ENCODE measurements around the gene NRXN3.

The NRXN3 gene

DNA sequence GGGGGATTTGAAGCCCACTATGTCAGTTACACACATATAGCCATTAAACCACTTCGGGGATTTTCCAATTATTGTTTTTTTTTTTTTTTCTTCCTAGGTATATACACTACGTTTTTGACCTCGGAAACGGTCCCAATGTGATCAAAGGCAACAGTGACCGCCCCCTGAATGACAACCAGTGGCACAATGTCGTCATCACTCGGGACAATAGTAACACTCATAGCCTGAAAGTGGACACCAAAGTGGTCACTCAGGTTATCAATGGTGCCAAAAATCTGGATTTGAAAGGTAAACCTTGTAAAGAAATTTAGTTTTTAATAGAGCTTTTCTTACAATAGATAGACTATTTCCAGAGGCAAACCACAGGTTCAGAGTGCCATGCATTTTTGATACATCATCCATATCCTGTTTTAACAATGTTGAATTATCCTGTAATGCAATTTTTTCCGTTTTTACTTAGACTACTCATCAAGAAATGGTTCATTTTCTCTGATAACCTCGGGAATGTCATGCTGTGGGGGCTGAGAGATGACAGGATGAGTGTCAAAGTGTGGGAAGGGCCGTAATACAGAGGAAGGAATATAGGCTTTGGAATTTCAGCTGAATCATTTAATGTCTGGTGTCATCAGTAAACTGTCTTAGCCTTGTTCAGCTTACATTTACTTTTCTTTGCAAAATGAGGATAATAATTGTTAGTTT is 797.1 kb downstream of the NRXN3 start:
- DNase-seq (ENCODE audit: low read depth), result no peak
- H3K4me3 ChIP-seq (ENCODE audit: low read depth, low read length), result no peak overlapping the region
- TF ChIP-seq, protein P1, sequence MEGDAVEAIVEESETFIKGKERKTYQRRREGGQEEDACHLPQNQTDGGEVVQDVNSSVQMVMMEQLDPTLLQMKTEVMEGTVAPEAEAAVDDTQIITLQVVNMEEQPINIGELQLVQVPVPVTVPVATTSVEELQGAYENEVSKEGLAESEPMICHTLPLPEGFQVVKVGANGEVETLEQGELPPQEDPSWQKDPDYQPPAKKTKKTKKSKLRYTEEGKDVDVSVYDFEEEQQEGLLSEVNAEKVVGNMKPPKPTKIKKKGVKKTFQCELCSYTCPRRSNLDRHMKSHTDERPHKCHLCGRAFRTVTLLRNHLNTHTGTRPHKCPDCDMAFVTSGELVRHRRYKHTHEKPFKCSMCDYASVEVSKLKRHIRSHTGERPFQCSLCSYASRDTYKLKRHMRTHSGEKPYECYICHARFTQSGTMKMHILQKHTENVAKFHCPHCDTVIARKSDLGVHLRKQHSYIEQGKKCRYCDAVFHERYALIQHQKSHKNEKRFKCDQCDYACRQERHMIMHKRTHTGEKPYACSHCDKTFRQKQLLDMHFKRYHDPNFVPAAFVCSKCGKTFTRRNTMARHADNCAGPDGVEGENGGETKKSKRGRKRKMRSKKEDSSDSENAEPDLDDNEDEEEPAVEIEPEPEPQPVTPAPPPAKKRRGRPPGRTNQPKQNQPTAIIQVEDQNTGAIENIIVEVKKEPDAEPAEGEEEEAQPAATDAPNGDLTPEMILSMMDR (IDR thresholded peaks at IDR 0.05; ENCODE audit: low read depth, low read length, missing control alignments), result no peak
- in situ Hi-C loops (cut with HindIII; ENCODE audit: low sequenced_read_pairs), result no loop called here

DNA sequence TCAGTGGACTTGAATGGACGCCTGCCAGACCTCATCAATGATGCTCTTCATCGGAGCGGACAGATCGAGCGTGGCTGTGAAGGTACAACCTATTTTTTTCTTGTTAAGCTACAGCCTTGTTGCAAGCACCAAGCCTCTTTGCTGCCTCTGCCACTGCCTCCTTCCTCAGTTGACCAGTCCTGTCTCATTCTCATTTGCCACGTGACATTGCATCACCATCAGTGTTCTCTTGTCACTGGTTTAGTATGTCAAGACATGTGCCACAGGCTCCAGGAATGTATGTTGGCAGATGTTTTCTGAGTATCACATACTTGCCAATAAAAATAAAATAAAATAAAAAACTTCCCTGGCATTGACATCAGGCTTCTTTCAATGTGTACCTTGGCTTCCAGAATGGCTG is 798.1 kb downstream of the NRXN3 start:
- in situ Hi-C loops (cut with HindIII; ENCODE audit: low sequenced_read_pairs), result no loop called here
- TF ChIP-seq, protein P1 (IDR thresholded peaks at IDR 0.05; ENCODE audit: low read depth, low read length, missing control alignments), result no peak

DNA sequence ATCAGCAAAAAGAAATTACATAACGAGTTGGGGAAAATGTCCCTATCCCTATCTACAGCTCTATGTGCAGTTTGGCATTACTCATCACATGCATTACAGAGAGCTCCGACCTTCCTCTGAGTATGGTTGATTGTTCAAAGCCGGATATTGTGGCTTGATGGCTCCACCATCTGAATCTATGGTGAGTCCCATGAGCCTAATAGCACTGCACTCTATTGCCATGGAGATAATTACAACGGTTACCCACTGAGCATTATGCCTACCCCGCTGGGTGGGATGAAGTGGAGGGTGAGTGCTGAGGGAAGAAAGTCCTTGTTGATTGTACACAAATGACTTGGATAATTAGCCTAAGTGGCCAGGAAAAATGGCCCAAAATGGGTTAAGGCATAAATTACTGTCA is 800.5 kb downstream of the NRXN3 start:
- DNase-seq (ENCODE audit: low read depth), result no peak
- in situ Hi-C loops (cut with HindIII; ENCODE audit: low sequenced_read_pairs), result no loop called here
- TF ChIP-seq, protein P1 (IDR thresholded peaks at IDR 0.05; ENCODE audit: low read depth, low read length, missing control alignments), result no peak
- H3K4me3 ChIP-seq (ENCODE audit: low read depth, low read length), result no peak overlapping the region

More for the DNA sequence above, 798.1 kb downstream of the NRXN3 start:
- no peak overlapping the region for H3K4me3 ChIP-seq (ENCODE audit: low read depth, low read length)
- DNase-seq (ENCODE audit: low read depth), result no peak

DNA sequence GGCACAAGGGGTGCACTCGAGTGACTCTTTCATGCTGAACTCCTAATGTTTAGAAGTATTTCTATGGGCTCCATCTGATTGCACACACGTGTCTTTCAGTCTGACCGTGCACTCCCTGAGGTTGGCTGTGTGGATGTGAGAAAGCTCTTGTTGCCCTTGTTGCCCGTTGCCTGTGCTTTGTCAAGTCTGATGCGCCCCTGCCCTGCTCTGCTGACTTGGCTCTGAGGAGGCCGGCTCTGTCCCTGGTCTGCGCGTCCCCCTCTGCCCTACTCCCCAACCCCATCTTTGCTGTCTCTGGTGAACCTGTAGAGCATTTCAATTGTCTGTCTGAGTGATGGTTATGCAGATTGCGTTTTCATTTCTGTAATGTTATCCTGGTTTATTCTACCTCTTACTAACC is 802.3 kb downstream of the NRXN3 start:
- in situ Hi-C loops (cut with HindIII; ENCODE audit: low sequenced_read_pairs), result no loop called here
- TF ChIP-seq, protein P1 (IDR thresholded peaks at IDR 0.05; ENCODE audit: low read depth, low read length, missing control alignments), result no peak
- DNase-seq (ENCODE audit: low read depth), result no peak
- no peak overlapping the region for H3K4me3 ChIP-seq (ENCODE audit: low read depth, low read length)

DNA sequence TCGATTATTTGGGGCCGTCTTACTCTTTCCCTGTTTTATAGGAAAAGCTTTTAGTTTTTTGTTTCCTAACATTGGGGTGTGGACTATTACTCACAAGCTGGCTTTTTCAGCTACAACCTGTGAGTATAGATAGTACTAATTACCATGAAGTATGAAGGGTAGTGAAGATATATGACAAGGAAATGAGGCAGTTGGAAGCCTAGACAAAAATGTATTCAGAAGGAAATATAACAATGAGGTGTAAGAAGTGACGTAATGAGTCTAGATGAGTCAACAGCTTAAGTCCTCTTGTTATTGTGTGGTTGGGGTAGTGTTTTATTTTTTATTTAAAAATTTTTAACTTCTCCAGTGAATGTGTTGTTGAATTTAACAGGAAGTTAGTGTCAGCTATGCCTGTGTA is 804.5 kb downstream of the NRXN3 start:
- DNase-seq (ENCODE audit: low read depth), result peak; percentile 44
- TF ChIP-seq, protein P1 (IDR thresholded peaks at IDR 0.05; ENCODE audit: low read depth, low read length, missing control alignments), result no peak
- in situ Hi-C loops (cut with HindIII; ENCODE audit: low sequenced_read_pairs), result loop anchor here (25.0 kb wide), 1 partner anchor 588 kb away; no protein-coding TSS in a partner anchor

DNA sequence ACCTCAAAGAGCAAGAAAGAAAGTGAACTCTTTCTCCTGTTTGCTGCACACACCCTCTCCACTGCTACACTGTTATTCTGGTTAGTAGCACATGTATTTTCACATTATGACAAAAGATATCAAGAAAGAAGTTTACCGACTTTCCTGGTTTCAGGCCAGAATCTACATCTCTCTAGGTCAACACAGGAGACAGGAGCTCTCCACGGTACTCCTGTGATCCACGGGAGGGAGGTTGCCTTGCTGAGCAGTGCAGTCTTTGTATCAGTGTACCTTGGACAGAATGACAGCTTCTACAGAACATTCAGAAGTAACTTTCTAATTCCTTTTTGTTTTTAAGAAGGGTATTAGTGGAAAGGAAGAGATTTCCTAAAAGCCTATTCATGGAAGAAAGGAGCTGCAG is 805.6 kb downstream of the NRXN3 start:
- no peak for DNase-seq (ENCODE audit: low read depth)
- TF ChIP-seq, protein P1 (IDR thresholded peaks at IDR 0.05; ENCODE audit: low read depth, low read length, missing control alignments), result no peak
- in situ Hi-C loops (cut with HindIII; ENCODE audit: low sequenced_read_pairs), result loop anchor here (25.0 kb wide), 1 partner anchor 587 kb away; no protein-coding TSS in a partner anchor
- no peak overlapping the region for H3K4me3 ChIP-seq (ENCODE audit: low read depth, low read length)

More for the DNA sequence above, 804.5 kb downstream of the NRXN3 start:
- H3K4me3 ChIP-seq (ENCODE audit: low read depth, low read length), result no peak overlapping the region

Data from astrocyte of the cerebellum (primary cell).